ENCODE results near the gene ANO1.

- TF ChIP-seq CTCF (IDR thresholded peaks at IDR 0.05) (no peak), EP300 (IDR thresholded peaks at IDR 0.05) (no peak), POLR2A (IDR thresholded peaks at IDR 0.05; ENCODE audit: low read depth) (no peak)
These were observed 12.0 kb upstream of the ANO1 start for GRCh38 chr11:70066136-70066520.

All from esophagus muscularis mucosa (tissue), 4 donors.